ENCODE results near the gene PDE7B.

GRCh38 chr6:135851442-135852271, at the start of gene PDE7B:
- no peak for TF ChIP-seq SP4 (IDR thresholded peaks at IDR 0.05; ENCODE audit: low read length)
- no peak for TF ChIP-seq CTCF (IDR thresholded peaks at IDR 0.05; ENCODE audit: control extremely low read depth in 1 of 3, insufficient read depth in 1 of 3, low read depth in 1 of 3, low read length in 3 of 3)
- TF ChIP-seq KDM1A (IDR thresholded peaks at IDR 0.05; ENCODE audit: borderline replicate concordance, low read length), result no peak
- no peak for TF ChIP-seq TEAD4 (IDR thresholded peaks at IDR 0.05; ENCODE audit: low read depth, low read length)
- TF ChIP-seq NRF1 (IDR thresholded peaks at IDR 0.05; ENCODE audit: low read depth, low read length), result no peak
- no peak for TF ChIP-seq ASH2L (IDR thresholded peaks at IDR 0.05; ENCODE audit: low read length)
- TF ChIP-seq HDAC6 (IDR thresholded peaks at IDR 0.05; ENCODE audit: low read depth, low read length), result no peak
- no peak for TF ChIP-seq YY1 (IDR thresholded peaks at IDR 0.05; ENCODE audit: low read depth, low read length)
- TF ChIP-seq SRF (IDR thresholded peaks at IDR 0.05; ENCODE audit: low read depth, low read length), result no peak
- TF ChIP-seq POLR2AphosphoS5 (IDR thresholded peaks at IDR 0.05; ENCODE audit: low read depth, low read length), result no peak
- no peak for TF ChIP-seq SP2 (IDR thresholded peaks at IDR 0.05; ENCODE audit: low read length)
- no peak for TF ChIP-seq POLR2A (IDR thresholded peaks at IDR 0.05; ENCODE audit: control extremely low read depth in 1 of 2, low read depth in 2 of 2, low read length in 2 of 2)

Measured in H1 (cell line).